ENCODE measurements around the gene KLF1.

The KLF1 gene

GRCh38 chr19:12836529-12836863, 50.5 kb downstream of the KLF1 start:
- DNase-seq: no peak

- peak in 1 of 2 experiments; percentile 26 for DNase-seq
These were observed 51.8 kb downstream of the KLF1 start for GRCh38 chr19:12834976-12835757.

- no peak for DNase-seq
These were observed 52.4 kb downstream of the KLF1 start, which contains the start of gene RTBDN for GRCh38 chr19:12834566-12834943. RTBDN (minus strand) TSS chr19:12834579; CDS start chr19:12829979, 4,600 bp downstream.

Data from activated CD4-positive, alpha-beta T cell treated with anti-CD3 and anti-CD28 coated beads, Interleukin-2, amount 50 U/mL, for 48 hours (primary cell).